HepG2 (cell line): ENCODE results near the gene MVP. TPM values are rescaled to one million over a fixed set of nuclear protein-coding genes. Genes with fewer than 3 reads are reported as not detected.

Experiments
- ATAC-seq: fragments of 200-7000 bp; cut with Tn5 transposase; 3 replicates; pipeline ENCODE4 v1.9.1; 2020; ENCODE audit warnings: mild to moderate bottlenecking, moderate library complexity
- BruUV-seq: library from RNA; stranded (reverse); fragments of 400-500 nt; replicated peaks from 2 replicates; lab custom pipeline; 2021; lab: Mats Ljungman, UMichigan
- CTCF ChIA-PET: fragments of 300-600 bp; formaldehyde crosslinking; extraction: SDS; loops from one replicate; lab custom pipeline; 2021; ENCODE audit warnings: low total read pairs, inconsistent platforms, low intra/inter-chr PET ratio; lab: Yijun Ruan, JAX
- POLR2A ChIA-PET: fragments of 350-600 bp; sonication (Branson Sonifier 250); formaldehyde crosslinking; loops from one replicate; lab custom pipeline; 2020; ENCODE audit warnings: antibody characterized with exemption, inconsistent platforms; lab: Yijun Ruan, JAX
- DNase-seq: peaks from one replicate; pipeline ENCODE4 v3.0.0-alpha.2; 2015; ENCODE audit warnings: low spot score
- FAIRE-seq: peaks from 3 replicates; lab custom pipeline; 2011; peaks lifted over from hg19 to GRCh38; lab: Jason Lieb, UNC
- H2AFZ ChIP-seq: one replicate; pipeline ENCODE4 v1.6.1; 2011; ENCODE audit warnings: low read length, inconsistent platforms
- H3K27ac ChIP-seq: fragments of 300-600 bp; 3 replicates; pipeline ENCODE4 v1.8.0; 2011; ENCODE audit warnings: mixed run types, mild to moderate bottlenecking, mixed read lengths, low read length, inconsistent platforms; ENCODE audit not compliant: insufficient read depth; ENCODE audit errors: extremely low read length
- H3K27me3 ChIP-seq, 2 experiments: fragments of 200-600 bp in 1 of 2; 2 replicates in 1 of 2; 3 replicates in 1 of 2; pipeline versions ENCODE4 v1.6.0 to v1.8.0; 2011; ENCODE audit warnings: low read length in 2 of 2, mild to moderate bottlenecking in 2 of 2, moderate library complexity in 2 of 2, inconsistent platforms in 1 of 2; ENCODE audit not compliant: insufficient read depth in 2 of 2, control insufficient read depth in 1 of 2
- H3K36me3 ChIP-seq, 2 experiments: fragments of 200-600 bp in 1 of 2; replicated peaks in 1 of 2; 2 replicates in 1 of 2; 3 replicates in 1 of 2; pipeline versions ENCODE4 v1.5.1 to v1.8.0; 2011; ENCODE audit warnings: low read length in 2 of 2, inconsistent platforms in 1 of 2; ENCODE audit not compliant: insufficient read depth in 2 of 2, control insufficient read depth in 1 of 2
- H3K4me1 ChIP-seq: 2 replicates; pipeline ENCODE4 v1.5.1; 2012; ENCODE audit warnings: low read length, inconsistent platforms; ENCODE audit not compliant: insufficient read depth
- H3K4me2 ChIP-seq: 2 replicates; pipeline ENCODE4 v1.6.0; 2011; ENCODE audit warnings: low read depth, low read length, inconsistent platforms
- H3K4me3 ChIP-seq, 3 experiments: fragments of 200-600 bp in 1 of 3; sonication (generic), shearing (Covaris generic) in 1 of 3; replicated peaks in 1 of 3; 2 replicates each; pipeline ENCODE4 v1.5.1; 2011 to 2016; ENCODE audit warnings: low read length in 3 of 3, inconsistent platforms in 2 of 3, low read depth in 2 of 3, mild to moderate bottlenecking in 2 of 3, control low read depth in 1 of 3, mixed read lengths in 1 of 3; ENCODE audit not compliant: insufficient read depth in 1 of 3
- H3K79me2 ChIP-seq: one replicate; pipeline ENCODE4 v1.6.1; 2011; ENCODE audit warnings: low read length, inconsistent platforms; ENCODE audit not compliant: insufficient read depth
- H3K9ac ChIP-seq: 2 replicates; pipeline ENCODE4 v1.6.0; 2011; ENCODE audit warnings: mild to moderate bottlenecking, low read depth, low read length, inconsistent platforms; ENCODE audit not compliant: insufficient read depth
- H3K9me3 ChIP-seq: 2 replicates; pipeline ENCODE4 v1.5.1; 2012; ENCODE audit warnings: mild to moderate bottlenecking, low read length
- H4K20me1 ChIP-seq: 2 replicates; pipeline ENCODE4 v1.6.0; 2011; ENCODE audit warnings: inconsistent platforms, mild to moderate bottlenecking, low read length, moderate library complexity; ENCODE audit not compliant: insufficient read depth
- GABPB1 ChIP-seq: IDR thresholded peaks from 2 replicates; pipeline ENCODE4 v1.6.1; 2016; ENCODE audit warnings: mild to moderate bottlenecking, missing genetic modification reagents, moderate library complexity, missing compliant biosample characterization
- GZF1 ChIP-seq: sonication (generic); formaldehyde crosslinking; IDR thresholded peaks from 2 replicates; pipeline ENCODE4 v1.5.1; 2020; ENCODE audit warnings: mild to moderate bottlenecking, missing genetic modification reagents
- KDM5B ChIP-seq: sonication (generic); formaldehyde crosslinking; IDR thresholded peaks from 2 replicates; pipeline ENCODE4 v1.4.0; 2020; ENCODE audit warnings: missing genetic modification reagents, mild to moderate bottlenecking, borderline replicate concordance
- LCORL ChIP-seq, 2 experiments: fragments of 450-650 bp in 1 of 2; sonication (generic) in 1 of 2; formaldehyde crosslinking in 1 of 2; IDR thresholded peaks; 2 replicates each; pipeline versions ENCODE4 v1.5.0 to v1.6.1; 2017 to 2020; ENCODE audit warnings: antibody characterized with exemption in 1 of 2, missing genetic modification reagents in 1 of 2
- MAZ ChIP-seq, 2 experiments: sonication (generic) in 1 of 2; formaldehyde crosslinking in 1 of 2; IDR thresholded peaks; 2 replicates each; pipeline versions ENCODE4 v1.5.0 to v1.6.1; 2012 to 2020; ENCODE audit warnings: low read depth in 2 of 2, mild to moderate bottlenecking in 2 of 2, borderline replicate concordance in 1 of 2, improper control_type of control experiment in 1 of 2, low read length in 1 of 2, missing genetic modification reagents in 1 of 2, moderate library complexity in 1 of 2
- NFE2 ChIP-seq: sonication (generic); formaldehyde crosslinking; IDR thresholded peaks from 2 replicates; pipeline ENCODE4 v1.4.0; 2020; ENCODE audit warnings: missing genetic modification reagents
- NRL ChIP-seq: sonication (generic); formaldehyde crosslinking; IDR thresholded peaks from 2 replicates; pipeline ENCODE4 v1.5.0; 2020; ENCODE audit warnings: missing genetic modification reagents, mild to moderate bottlenecking, moderate library complexity, borderline replicate concordance
- SRSF1 ChIP-seq: fragments of 200-400 bp; formaldehyde crosslinking; optimal IDR thresholded peaks from 2 replicates; pipeline ENCODE3; 2017; ENCODE audit warnings: mild to moderate bottlenecking, low read depth, low read length, moderate library complexity
- TBX2 ChIP-seq: sonication (generic); formaldehyde crosslinking; IDR thresholded peaks from 2 replicates; pipeline ENCODE4 v1.5.0; 2020; ENCODE audit warnings: missing genetic modification reagents, mild to moderate bottlenecking, borderline replicate concordance
- ZFY ChIP-seq: sonication (generic); formaldehyde crosslinking; IDR thresholded peaks from 2 replicates; pipeline ENCODE4 v1.4.0; 2020; ENCODE audit warnings: missing genetic modification reagents
- ZFYVE20 ChIP-seq: sonication (generic); formaldehyde crosslinking; IDR thresholded peaks from 2 replicates; pipeline ENCODE4 v1.8.0; 2023; ENCODE audit warnings: low read depth, mild to moderate bottlenecking, moderate library complexity, missing genetic modification reagents, borderline replicate concordance
- ZNF263 ChIP-seq: sonication (generic); formaldehyde crosslinking; IDR thresholded peaks from 2 replicates; pipeline ENCODE4 v1.4.0; 2020; ENCODE audit warnings: missing genetic modification reagents
- ZNF703 ChIP-seq: sonication (generic); formaldehyde crosslinking; IDR thresholded peaks from 2 replicates; pipeline ENCODE4 v1.5.1; 2020; ENCODE audit warnings: missing genetic modification reagents, mild to moderate bottlenecking, moderate library complexity, borderline replicate concordance
- ZNF839 ChIP-seq: sonication (generic); formaldehyde crosslinking; IDR thresholded peaks from 2 replicates; pipeline ENCODE4 v1.4.0; 2020; ENCODE audit warnings: missing genetic modification reagents, mild to moderate bottlenecking, borderline replicate concordance
- WGBS: methylation state at CpG from one replicate; pipeline ENCODE4 v1.1.6; 2017; ENCODE audit warnings: low lambda C conversion rate; 5-methylcytosine and 5-hydroxymethylcytosine counted together
- in situ Hi-C: cut with HindIII; loops from 2 replicates; pipeline ENCODE4 v1.10.0; 2017; ENCODE audit warnings: low pct_unique_long_range_greater_than_20kb; ENCODE audit not compliant: extremely low pct_ligation_motif_present
- intact Hi-C: fragments of 100-400 bp; cut with micrococcal nuclease; formaldehyde crosslinking; loops from one replicate; pipeline ENCODE4 v1.10.0; 2022; ENCODE audit not compliant: unreplicated experiment
- polyA plus RNA-seq, 8 experiments: library from polyadenylated mRNA; depleted of rRNA in 3 of 8; stranded (reverse) in 7 of 8; unstranded in 1 of 8; fragments of >200 nt; fragmentation: Illumina TruSeq in 4 of 8; extraction: Trizol in 4 of 8; gene quantifications; 2 replicates each; pipeline versions ENCODE4 v1.2.1 to v1.2.3, GENCODE V29; 2011 to 2016; ENCODE audit warnings: low read depth in 4 of 8, missing spikeins in 1 of 8, mixed read lengths in 1 of 8; ENCODE audit not compliant: insufficient read depth in 1 of 8
- total RNA-seq, 5 experiments: library from RNA; depleted of rRNA; stranded (reverse); fragments of >200 nt; fragmentation: Illumina TruSeq; extraction: Trizol; gene quantifications; 2 replicates each; pipeline ENCODE4 v1.2.3, GENCODE V29; 2016; ENCODE audit warnings: low read depth in 1 of 5
- TF ChIP-seq, protein P1 (sequence below): IDR thresholded peaks from 2 replicates; pipeline ENCODE4 v1.6.1; 2016; ENCODE audit warnings: control low read depth
- TF ChIP-seq, protein P2 (sequence below): sonication (generic); formaldehyde crosslinking; IDR thresholded peaks from 2 replicates; pipeline ENCODE4 v1.4.0; 2020; ENCODE audit warnings: mild to moderate bottlenecking, missing genetic modification reagents, borderline replicate concordance

The MVP gene
- total and polyA plus RNA-seq, 2 of the 13 experiments (the other 11 are each of a cell fraction or from before 2014, with no cell fraction given): 22.9 to 43.5 TPM

DNA sequence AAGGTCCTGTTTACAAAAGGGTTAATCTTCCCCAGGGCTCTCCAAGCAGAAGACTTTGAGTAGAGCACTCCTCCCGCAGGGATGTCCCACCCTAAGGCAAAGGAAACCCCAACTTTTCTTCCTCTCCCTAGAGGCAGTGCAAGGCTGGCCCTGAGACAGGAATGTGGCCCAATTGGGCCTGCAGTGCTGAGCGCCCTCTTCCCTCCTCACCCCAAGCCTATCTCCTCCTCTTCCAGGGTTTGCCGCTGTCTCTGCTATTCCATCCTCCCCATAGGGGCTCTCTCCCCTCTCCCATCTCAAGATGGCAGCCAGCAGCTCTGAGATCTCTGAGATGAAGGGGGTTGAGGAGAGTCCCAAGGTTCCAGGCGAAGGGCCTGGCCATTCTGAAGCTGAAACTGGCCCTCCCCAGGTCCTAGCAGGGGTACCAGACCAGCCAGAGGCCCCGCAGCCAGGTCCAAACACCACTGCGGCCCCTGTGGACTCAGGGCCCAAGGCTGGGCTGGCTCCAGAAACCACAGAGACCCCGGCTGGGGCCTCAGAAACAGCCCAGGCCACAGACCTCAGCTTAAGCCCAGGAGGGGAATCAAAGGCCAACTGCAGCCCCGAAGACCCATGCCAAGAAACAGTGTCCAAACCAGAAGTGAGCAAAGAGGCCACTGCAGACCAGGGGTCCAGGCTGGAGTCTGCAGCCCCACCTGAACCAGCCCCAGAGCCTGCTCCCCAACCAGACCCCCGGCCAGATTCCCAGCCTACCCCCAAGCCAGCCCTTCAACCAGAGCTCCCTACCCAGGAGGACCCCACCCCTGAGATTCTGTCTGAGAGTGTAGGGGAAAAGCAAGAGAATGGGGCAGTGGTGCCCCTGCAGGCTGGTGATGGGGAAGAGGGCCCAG, 7.3 kb upstream of the MVP start:
- H3K79me2 ChIP-seq: peaks cover 24% of the 10 kb centered on the region
- 21% methylated on average over 9 of the region's 9 CpGs for WGBS
- peak overlapping the region; percentile 42 for H3K9ac ChIP-seq
- H3K27ac ChIP-seq: no peak overlapping the region
- peaks cover 80% of the 10 kb centered on the region for H3K4me1 ChIP-seq
- H3K36me3 ChIP-seq: peaks cover 6 to 26% of the 10 kb centered on the region in 2 experiments
- FAIRE-seq: no peak
- H3K4me2 ChIP-seq: peak overlapping the region; percentile 95
- peaks cover 0 to 12% of the 10 kb centered on the region in 2 experiments; a peak in 2 of 5 replicates for H3K27me3 ChIP-seq
- DNase-seq: no peak
- peaks cover 18% of the 10 kb centered on the region; the same call in 1 of the 2 replicates for H4K20me1 ChIP-seq
- ChIA-PET POLR2A (interaction anchor here (0.7 to 4.3 kb wide), 9 partner anchors 8 to 252 kb away, joined by 3 to 16 read pairs (median 4); partner anchors contain the start of genes ALDOA, KIF22 and QPRT), CTCF (no interaction called here)
- no peak overlapping the region for H2AFZ ChIP-seq
- in situ Hi-C loops (loop anchor here (25.0 kb wide), 1 partner anchor 849 kb away; the partner anchor contains the start of genes FBRS and PRR14), intact Hi-C loops (no loop called here)
- peak overlapping the region; percentile 52 to 75 (median 64) for H3K4me3 ChIP-seq
- H3K9me3 ChIP-seq: no peaks in the 10 kb centered on the region
- BruUV-seq: no TSS peak
- no peak for ATAC-seq
- TF ChIP-seq, protein P1, sequence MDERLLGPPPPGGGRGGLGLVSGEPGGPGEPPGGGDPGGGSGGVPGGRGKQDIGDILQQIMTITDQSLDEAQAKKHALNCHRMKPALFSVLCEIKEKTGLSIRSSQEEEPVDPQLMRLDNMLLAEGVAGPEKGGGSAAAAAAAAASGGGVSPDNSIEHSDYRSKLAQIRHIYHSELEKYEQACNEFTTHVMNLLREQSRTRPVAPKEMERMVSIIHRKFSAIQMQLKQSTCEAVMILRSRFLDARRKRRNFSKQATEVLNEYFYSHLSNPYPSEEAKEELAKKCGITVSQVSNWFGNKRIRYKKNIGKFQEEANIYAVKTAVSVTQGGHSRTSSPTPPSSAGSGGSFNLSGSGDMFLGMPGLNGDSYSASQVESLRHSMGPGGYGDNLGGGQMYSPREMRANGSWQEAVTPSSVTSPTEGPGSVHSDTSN (CRISPR knock-in tag): no peak
- TF ChIP-seq, protein P2, sequence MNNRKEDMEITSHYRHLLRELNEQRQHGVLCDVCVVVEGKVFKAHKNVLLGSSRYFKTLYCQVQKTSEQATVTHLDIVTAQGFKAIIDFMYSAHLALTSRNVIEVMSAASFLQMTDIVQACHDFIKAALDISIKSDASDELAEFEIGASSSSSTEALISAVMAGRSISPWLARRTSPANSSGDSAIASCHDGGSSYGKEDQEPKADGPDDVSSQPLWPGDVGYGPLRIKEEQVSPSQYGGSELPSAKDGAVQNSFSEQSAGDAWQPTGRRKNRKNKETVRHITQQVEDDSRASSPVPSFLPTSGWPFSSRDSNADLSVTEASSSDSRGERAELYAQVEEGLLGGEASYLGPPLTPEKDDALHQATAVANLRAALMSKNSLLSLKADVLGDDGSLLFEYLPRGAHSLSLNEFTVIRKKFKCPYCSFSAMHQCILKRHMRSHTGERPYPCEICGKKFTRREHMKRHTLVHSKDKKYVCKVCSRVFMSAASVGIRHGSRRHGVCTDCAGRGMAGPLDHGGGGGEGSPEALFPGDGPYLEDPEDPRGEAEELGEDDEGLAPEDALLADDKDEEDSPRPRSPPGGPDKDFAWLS (CRISPR knock-in tag): no peak
- TF ChIP-seq ZFY (CRISPR knock-in tag): peak; percentile 9; the same call in 1 of the 2 replicates
- TF ChIP-seq GZF1 (CRISPR knock-in tag): 0 out of 2 replicates have a peak, but pooled peaks have one; percentile 4
- TF ChIP-seq MAZ (IDR thresholded peaks at IDR 0.05; ENCODE audit: borderline replicate concordance, low read depth, low read length): no peak
- TF ChIP-seq MAZ (CRISPR knock-in tag; IDR thresholded peaks at IDR 0.05; ENCODE audit: low read depth): 0 out of 2 replicates have a peak, but pooled peaks have one; percentile 35
- TF ChIP-seq NRL: 0 out of 2 replicates have a peak, but pooled peaks have one; percentile 4
- peak; percentile 6; the same call in 1 of the 2 replicates for TF ChIP-seq GABPB1 (CRISPR knock-in tag)
- 0 out of 2 replicates have a peak, but pooled peaks have one; percentile 38 for TF ChIP-seq ZNF839 (CRISPR knock-in tag)
- TF ChIP-seq SRSF1: peak; percentile 23
- 0 out of 2 replicates have a peak, but pooled peaks have one; percentile 23 for TF ChIP-seq ZNF703 (CRISPR knock-in tag)
- TF ChIP-seq TBX2 (CRISPR knock-in tag): 0 out of 2 replicates have a peak, but pooled peaks have one; percentile 34
- TF ChIP-seq ZNF263 (CRISPR knock-in tag): 0 out of 2 replicates have a peak, but pooled peaks have one; percentile 16
- no peak for TF ChIP-seq ZFYVE20 (CRISPR knock-in tag)
- 0 out of 2 replicates have a peak, but pooled peaks have one; percentile 75 for TF ChIP-seq KDM5B (CRISPR knock-in tag)
- no peak for TF ChIP-seq LCORL (IDR thresholded peaks at IDR 0.05)
- TF ChIP-seq LCORL (CRISPR knock-in tag; IDR thresholded peaks at IDR 0.05): 0 out of 2 replicates have a peak, but pooled peaks have one; percentile 25
- TF ChIP-seq NFE2 (CRISPR knock-in tag): peak; percentile 21; the same call in 1 of the 2 replicates
